ENCODE results near the gene MRPL53. TPM values are rescaled to one million over a fixed set of nuclear protein-coding genes. Genes with fewer than 3 reads are reported as not detected.

Gene MRPL53
- total and polyA plus RNA-seq, 2 of the 8 experiments (the other 6 are each of a cell fraction or from before 2014, with no cell fraction given), result 36.6 to 46.3 TPM

- no peak overlapping the region for H3K4ac ChIP-seq (replicated peaks; ENCODE audit: insufficient read length, low read depth, low read length)
- no peak overlapping the region for H2BK15ac ChIP-seq (ENCODE audit: low read length)
- H3K4me2 ChIP-seq (ENCODE audit: insufficient read depth in 1 of 2, low read depth in 2 of 2, low read length in 2 of 2), result no peak overlapping the region
- no peak overlapping the region for H3K23ac ChIP-seq (ENCODE audit: insufficient read length)
- peak overlapping the region; percentile 14; the same call in 1 of the 2 replicates for H4K8ac ChIP-seq (ENCODE audit: extremely low read depth, insufficient read depth, low read length)
- H2BK20ac ChIP-seq (ENCODE audit: low read length), result no peak overlapping the region
- H4K5ac ChIP-seq (ENCODE audit: insufficient read length, low read depth, low read length), result no peak overlapping the region
- ChIA-PET CTCF (ENCODE audit: partially characterized antibody) (interaction anchor here (0.9 to 5.7 kb wide), 26 partner anchors 7 to 171 kb away, joined by 3 to 86 read pairs (median 4); partner anchors contain the start of genes C2orf81, CCDC142, INO80B and MOGS), POLR2A (ENCODE audit: partially characterized antibody) (interaction anchor here (1.0 to 5.2 kb wide), 6 partner anchors 16 to 39 kb away, joined by 3 to 89 read pairs (median 4); partner anchors contain the start of genes INO80B, RTKN and WBP1)
- H3K79me2 ChIP-seq (ENCODE audit: control insufficient read depth in 1 of 2, insufficient read depth in 2 of 2, low read length in 2 of 2), result no peaks in the 10 kb centered on the region
- no peak overlapping the region for H2BK120ac ChIP-seq (replicated peaks; ENCODE audit: low read depth, low read length)
- no peaks in the 10 kb centered on the region for H3K9me3 ChIP-seq (ENCODE audit: insufficient read depth in 2 of 2, low read depth in 1 of 2, low read length in 1 of 2)
- H2AFZ ChIP-seq (ENCODE audit: low read length), result no peak overlapping the region
- H3K56ac ChIP-seq (replicated peaks; ENCODE audit: insufficient read length, low read depth, low read length), result no peak overlapping the region
- H3K79me1 ChIP-seq (ENCODE audit: low read depth, low read length), result no peaks in the 10 kb centered on the region; the same call in 1 of the 2 replicates
- TF ChIP-seq RAD21 (IDR thresholded peaks at IDR 0.05 in 1 of 2, conservative IDR thresholded peaks at IDR 0.05 in 1 of 2; ENCODE audit: low read depth in 2 of 2, low read length in 2 of 2) (peak; percentile 44 to 60), TCF12 (IDR thresholded peaks at IDR 0.05; ENCODE audit: low read depth, low read length) (no peak), CTCF (IDR thresholded peaks at IDR 0.05; ENCODE audit: control extremely low read depth in 1 of 3, insufficient read depth in 1 of 3, low read depth in 1 of 3, low read length in 3 of 3) (peak; percentile 44 to 83 (median 82))
- no peak overlapping the region for H3K9ac ChIP-seq (replicated peaks in 1 of 4; ENCODE audit: extremely low read depth in 1 of 4, low read depth in 3 of 4, low read length in 3 of 4)
- 82% methylated on average over 5 of the region's 5 CpGs; no CpG with 5 or more reads in 1 of the 2 experiments for WGBS, 2 experiments (ENCODE audit: extremely low coverage in 1 of 2, insufficient coverage in 1 of 2, insufficient read length in 1 of 2, insufficient replicate concordance in 2 of 2, low coverage in 1 of 2, low lambda C conversion rate in 2 of 2, missing lambda C conversion rate in 1 of 2)
- no peak overlapping the region for H2BK5ac ChIP-seq (ENCODE audit: low read depth, low read length)
- no peaks in the 10 kb centered on the region for H3K27me3 ChIP-seq (replicated peaks in 1 of 4; ENCODE audit: control insufficient read depth in 3 of 4, extremely low read depth in 1 of 4, insufficient read depth in 3 of 4, low read length in 3 of 4)
- DNase-seq (ENCODE audit: low read depth in 1 of 2, low spot score in 2 of 2) (peak in 1 of 2 experiments; percentile 78), FAIRE-seq (no peak)
- H3K18ac ChIP-seq (ENCODE audit: extremely low read depth, low read length), result no peak overlapping the region
- H2AK5ac ChIP-seq (ENCODE audit: low read depth, low read length), result no peak overlapping the region
- peaks cover 11% of the 10 kb centered on the region for H3K23me2 ChIP-seq (ENCODE audit: low read depth, low read length)
- H2BK12ac ChIP-seq (ENCODE audit: low read depth, low read length), result no peak overlapping the region
- H4K20me1 ChIP-seq (replicated peaks in 1 of 2; ENCODE audit: control insufficient read depth in 1 of 2, insufficient read depth in 2 of 2, low read length in 2 of 2), result peaks cover 0 to 1% of the 10 kb centered on the region in 2 experiments
- H3K4me1 ChIP-seq (replicated peaks in 1 of 4; ENCODE audit: control insufficient read depth in 3 of 4, insufficient read depth in 4 of 4, low read length in 3 of 4), result peaks cover 0 to 3% (median 2%) of the 10 kb centered on the region in 4 experiments; a peak in 3 of 7 replicates
- H3K14ac ChIP-seq (ENCODE audit: insufficient read length), result no peak overlapping the region
- H3K4me3 ChIP-seq (ENCODE audit: extremely low read depth in 1 of 4, insufficient read depth in 2 of 4, low read depth in 3 of 4, low read length in 4 of 4), result no peak overlapping the region
- H4K91ac ChIP-seq (replicated peaks; ENCODE audit: insufficient read length, low read length), result no peak overlapping the region
- peaks cover 0 to 4% (median 2%) of the 10 kb centered on the region in 4 experiments; a peak in 6 of 8 replicates for H3K36me3 ChIP-seq (ENCODE audit: control insufficient read depth in 2 of 4, insufficient read depth in 4 of 4, low read length in 3 of 4)
- no peak overlapping the region for H3K27ac ChIP-seq (ENCODE audit: low read depth, low read length)
Measured at GRCh38 chr2:74474899-74475298, 2.4 kb upstream of the MRPL53 start.
